Karpas-422 (cell line): ENCODE results near the gene MAP3K19. TPM values are rescaled to one million over a fixed set of nuclear protein-coding genes. Genes with fewer than 3 reads are reported as not detected.
"Not testable (repeated sequence)": the region's sequence is repeated elsewhere in the genome, so short reads cannot be mapped to it uniquely, and the experiment has no call there.

Source experiments
- DNase-seq: peaks from one replicate; pipeline ENCODE4 v3.0.0-alpha.2; 2015
- H2AFZ ChIP-seq: fragments of 200-600 bp; sonication (generic); 2 replicates; pipeline ENCODE4 v1.6.1; 2014; ENCODE audit warnings: antibody characterized with exemption, low read length, mixed read lengths
- H3K27ac ChIP-seq: fragments of 200-600 bp; sonication (generic); 2 replicates; pipeline ENCODE4 v1.5.1; 2014; ENCODE audit warnings: mild to moderate bottlenecking, low read length, moderate library complexity
- H3K27me3 ChIP-seq: fragments of 200-600 bp; sonication (generic); 2 replicates; pipeline ENCODE4 v1.6.1; 2014; ENCODE audit warnings: low read length, mixed read lengths
- H3K36me3 ChIP-seq: fragments of 200-600 bp; sonication (generic); 2 replicates; pipeline ENCODE4 v1.6.1; 2014; ENCODE audit warnings: low read length, mixed read lengths; ENCODE audit not compliant: insufficient read depth
- H3K4me1 ChIP-seq: fragments of 200-600 bp; sonication (generic); 2 replicates; pipeline ENCODE4 v1.6.1; 2014; ENCODE audit warnings: mild to moderate bottlenecking, low read length, mixed read lengths
- H3K4me2 ChIP-seq: fragments of 200-600 bp; sonication (generic); 2 replicates; pipeline ENCODE4 v1.6.1; 2014; ENCODE audit warnings: low read length, low read depth, mild to moderate bottlenecking; ENCODE audit not compliant: poor library complexity, severe bottlenecking
- H3K4me3 ChIP-seq: fragments of 200-600 bp; sonication (generic); 2 replicates; pipeline ENCODE4 v1.5.1; 2014; ENCODE audit warnings: mild to moderate bottlenecking, antibody characterized with exemption, low read length, mixed read lengths
- H3K79me2 ChIP-seq: fragments of 200-600 bp; sonication (generic); 2 replicates; pipeline ENCODE4 v1.6.1; 2014; ENCODE audit warnings: mild to moderate bottlenecking, low read length, mixed read lengths
- H3K9ac ChIP-seq: fragments of 200-600 bp; sonication (generic); 2 replicates; pipeline ENCODE4 v1.6.0; 2014; ENCODE audit warnings: low read length
- H3K9me2 ChIP-seq: fragments of 200-600 bp; sonication (generic), shearing (Covaris generic); replicated peaks from 2 replicates; pipeline ENCODE4 v1.6.0; 2014; ENCODE audit warnings: mild to moderate bottlenecking, low read length, moderate library complexity; ENCODE audit not compliant: insufficient read depth
- H3K9me3 ChIP-seq: fragments of 300-700, 200-600 bp; sonication (generic); 2 replicates; pipeline ENCODE4 v1.6.1; 2014; ENCODE audit warnings: low read length, mixed read lengths
- H4K20me1 ChIP-seq: fragments of 200-600 bp; sonication (generic); 2 replicates; pipeline ENCODE4 v1.6.1; 2014; ENCODE audit warnings: mild to moderate bottlenecking, antibody characterized with exemption, low read length, low read depth; ENCODE audit not compliant: insufficient read depth
- total RNA-seq: library from RNA; depleted of rRNA; stranded (reverse); fragments of >200 nt; shearing (Covaris generic); gene quantifications from 2 replicates; pipeline ENCODE4 v1.2.3, GENCODE V29; 2014; ENCODE audit warnings: low replicate concordance

Gene MAP3K19
- total RNA-seq, 1 experiment from 2014 or later = not detected

GRCh38 chr2:134973241-134974138, 73.8 kb downstream of the MAP3K19 start:
- H4K20me1 ChIP-seq = no peaks in the 10 kb centered on the region
- no peaks in the 10 kb centered on the region for H3K36me3 ChIP-seq
- H3K9ac ChIP-seq = no peak overlapping the region
- H3K4me1 ChIP-seq = peaks cover 13% of the 10 kb centered on the region
- H2AFZ ChIP-seq = no peak overlapping the region
- H3K79me2 ChIP-seq = no peaks in the 10 kb centered on the region
- no peak overlapping the region for H3K4me2 ChIP-seq
- H3K9me3 ChIP-seq = no peaks in the 10 kb centered on the region
- H3K27ac ChIP-seq = no peak overlapping the region
- no peaks in the 10 kb centered on the region for H3K27me3 ChIP-seq
- no peaks in the 10 kb centered on the region for H3K9me2 ChIP-seq
- H3K4me3 ChIP-seq = no peak overlapping the region
- DNase-seq = no peak

DNA sequence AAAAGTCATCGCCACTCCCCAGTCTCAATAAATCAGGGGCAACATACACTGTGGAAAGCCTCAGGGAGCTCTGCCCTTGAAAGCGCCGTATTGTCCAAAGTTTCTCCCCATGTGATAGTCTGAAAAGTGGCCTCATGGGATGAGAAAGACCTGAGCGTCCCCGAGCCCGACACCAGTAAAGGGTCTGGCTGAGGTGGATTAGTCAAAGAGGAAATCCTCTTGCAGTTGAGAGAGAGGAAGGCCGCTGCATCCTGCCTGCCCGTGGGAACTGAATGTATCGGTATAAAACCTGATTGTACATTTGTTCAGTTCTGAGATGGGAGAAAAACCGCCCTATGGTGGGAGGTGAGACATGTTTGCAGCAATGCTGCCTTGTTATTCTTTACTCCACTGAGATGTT, 80.1 kb downstream of the MAP3K19 start:
- H3K27ac ChIP-seq, H3K4me1 ChIP-seq, H3K9ac ChIP-seq, H3K9me3 ChIP-seq, DNase-seq, H3K9me2 ChIP-seq, H4K20me1 ChIP-seq, H3K36me3 ChIP-seq, H3K79me2 ChIP-seq, H2AFZ ChIP-seq, H3K4me3 ChIP-seq, H3K27me3 ChIP-seq, H3K4me2 ChIP-seq: not testable (repeated sequence)

DNA sequence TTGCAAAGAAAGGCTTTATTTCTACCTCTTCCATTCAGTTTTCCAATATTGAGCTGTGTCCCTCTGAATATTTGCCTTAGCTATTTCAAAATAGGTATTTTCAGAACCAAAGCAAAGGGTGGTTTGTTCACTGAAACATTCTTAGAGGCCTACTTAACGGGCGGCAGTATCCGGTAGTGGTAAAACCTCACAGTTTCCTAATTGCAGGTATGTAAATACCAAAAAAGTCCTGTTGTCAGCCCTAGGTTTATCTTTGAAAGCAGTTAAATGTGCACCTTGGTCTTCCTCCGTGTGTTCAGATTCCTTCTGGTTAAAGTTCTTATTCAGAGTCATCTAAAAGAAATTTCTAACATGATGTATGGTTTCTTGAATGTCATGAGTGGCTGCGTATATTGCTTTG, 89.8 kb downstream of the MAP3K19 start:
- H3K4me2 ChIP-seq = no peak overlapping the region
- H2AFZ ChIP-seq = no peak overlapping the region
- H3K27ac ChIP-seq = no peak overlapping the region
- H4K20me1 ChIP-seq = peaks cover 13% of the 10 kb centered on the region
- no peaks in the 10 kb centered on the region for H3K27me3 ChIP-seq
- peaks cover 14% of the 10 kb centered on the region for H3K4me1 ChIP-seq
- no peaks in the 10 kb centered on the region for H3K9me2 ChIP-seq
- peaks cover 11% of the 10 kb centered on the region for H3K79me2 ChIP-seq
- no peak overlapping the region for H3K9ac ChIP-seq
- H3K36me3 ChIP-seq = peaks cover 61% of the 10 kb centered on the region; the same call in 1 of the 2 replicates
- no peaks in the 10 kb centered on the region for H3K9me3 ChIP-seq
- no peak for DNase-seq
- no peak overlapping the region for H3K4me3 ChIP-seq

- Histone ChIP-seq H3K36me3 (peaks cover 77% of the 10 kb centered on the region; the same call in 1 of the 2 replicates), H4K20me1 (peaks cover 14% of the 10 kb centered on the region), H3K4me2 (no peak overlapping the region), H3K9ac (no peak overlapping the region), H3K27ac (no peak overlapping the region), H3K4me1 (peaks cover 14% of the 10 kb centered on the region), H3K9me3 (no peaks in the 10 kb centered on the region), H3K27me3 (no peaks in the 10 kb centered on the region), H3K9me2 (no peaks in the 10 kb centered on the region), H3K79me2 (peaks cover 26% of the 10 kb centered on the region), H3K4me3 (no peak overlapping the region), H2AFZ (no peak overlapping the region)
- no peak for DNase-seq
These were observed 91.5 kb downstream of the MAP3K19 start for GRCh38 chr2:134955744-134956143.

DNA sequence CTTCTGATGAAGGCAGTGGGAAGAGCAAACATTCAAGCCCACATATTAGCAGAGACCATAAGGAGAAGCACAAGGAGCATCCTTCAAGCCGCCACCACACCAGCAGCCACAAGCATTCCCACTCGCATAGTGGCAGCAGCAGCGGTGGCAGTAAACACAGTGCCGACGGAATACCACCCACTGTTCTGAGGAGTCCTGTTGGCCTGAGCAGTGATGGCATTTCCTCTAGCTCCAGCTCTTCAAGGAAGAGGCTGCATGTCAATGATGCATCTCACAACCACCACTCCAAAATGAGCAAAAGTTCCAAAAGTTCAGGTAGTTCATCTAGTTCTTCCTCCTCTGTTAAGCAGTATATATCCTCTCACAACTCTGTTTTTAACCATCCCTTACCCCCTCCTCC, 93.2 kb downstream of the MAP3K19 start:
- Histone ChIP-seq H3K36me3 (peaks cover 90% of the 10 kb centered on the region; the same call in 1 of the 2 replicates), H3K9ac (no peak overlapping the region), H4K20me1 (peaks cover 19% of the 10 kb centered on the region), H2AFZ (no peak overlapping the region), H3K9me2 (no peaks in the 10 kb centered on the region), H3K9me3 (no peaks in the 10 kb centered on the region), H3K27ac (no peak overlapping the region), H3K79me2 (peaks cover 41% of the 10 kb centered on the region), H3K27me3 (no peaks in the 10 kb centered on the region), H3K4me2 (no peak overlapping the region), H3K4me3 (no peak overlapping the region), H3K4me1 (peaks cover 14% of the 10 kb centered on the region)
- DNase-seq = no peak

DNA sequence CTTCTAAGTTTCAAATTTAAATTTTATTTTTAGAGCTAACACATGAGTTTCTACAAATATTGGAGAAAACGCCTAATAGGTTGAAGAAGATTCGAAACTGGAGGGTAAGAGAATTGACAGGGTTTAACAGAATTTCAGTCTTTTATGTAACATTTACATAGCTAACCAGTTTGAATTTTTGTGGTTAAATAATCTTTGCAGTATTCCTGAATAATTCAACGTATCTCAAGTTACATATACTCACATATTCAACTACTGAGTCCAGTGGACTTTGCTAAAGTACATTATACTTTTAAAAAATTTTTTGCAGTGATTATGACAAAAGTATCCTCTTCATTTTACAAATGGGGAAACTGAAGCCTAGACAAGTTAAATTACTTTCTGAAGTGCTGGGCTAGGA, 94.6 kb downstream of the MAP3K19 start:
- peaks cover 54% of the 10 kb centered on the region for H3K79me2 ChIP-seq
- H3K36me3 ChIP-seq = peaks cover 87% of the 10 kb centered on the region
- H3K9me3 ChIP-seq = no peaks in the 10 kb centered on the region
- no peak overlapping the region for H3K4me2 ChIP-seq
- H3K27ac ChIP-seq = no peak overlapping the region
- H3K4me3 ChIP-seq = no peak overlapping the region
- no peak overlapping the region for H2AFZ ChIP-seq
- peaks cover 14% of the 10 kb centered on the region for H3K4me1 ChIP-seq
- H3K9me2 ChIP-seq = no peaks in the 10 kb centered on the region
- H3K27me3 ChIP-seq = no peaks in the 10 kb centered on the region
- no peak for DNase-seq
- no peak overlapping the region for H3K9ac ChIP-seq
- peaks cover 19% of the 10 kb centered on the region for H4K20me1 ChIP-seq

DNA sequence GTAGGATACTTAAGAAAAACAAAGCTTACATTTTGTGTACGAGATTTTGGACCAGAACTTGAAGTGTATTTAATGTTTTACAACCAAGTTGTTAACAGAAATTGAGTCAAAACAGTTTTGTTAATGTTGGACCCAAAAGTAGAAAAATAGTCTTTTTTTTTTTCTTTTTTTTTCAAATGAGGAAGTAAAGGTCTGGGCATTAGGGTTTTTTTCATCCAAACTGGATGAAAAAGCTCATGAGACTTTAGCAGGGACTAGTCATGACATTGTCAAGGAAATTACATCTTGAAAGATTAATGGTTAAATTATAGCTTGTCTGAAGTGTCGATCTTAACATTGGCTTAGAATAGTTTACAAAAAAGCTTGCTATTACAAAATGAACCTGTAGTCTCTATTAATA, 96.4 kb downstream of the MAP3K19 start:
- H4K20me1 ChIP-seq = peaks cover 7% of the 10 kb centered on the region; the same call in 1 of the 2 replicates
- H3K27ac ChIP-seq = no peak overlapping the region
- H3K79me2 ChIP-seq = peaks cover 59% of the 10 kb centered on the region
- H3K9ac ChIP-seq = no peak overlapping the region
- peaks cover 2% of the 10 kb centered on the region; the same call in 1 of the 2 replicates for H3K4me1 ChIP-seq
- no peak overlapping the region for H3K4me3 ChIP-seq
- peaks cover 79% of the 10 kb centered on the region for H3K36me3 ChIP-seq
- no peaks in the 10 kb centered on the region for H3K27me3 ChIP-seq
- DNase-seq = no peak
- H3K9me2 ChIP-seq = no peaks in the 10 kb centered on the region
- H3K9me3 ChIP-seq = no peaks in the 10 kb centered on the region
- H2AFZ ChIP-seq = no peak overlapping the region
- no peak overlapping the region for H3K4me2 ChIP-seq

GRCh38 chr2:134949981-134950708, 97.1 kb downstream of the MAP3K19 start:
- Histone ChIP-seq H3K9me3 (no peaks in the 10 kb centered on the region), H3K4me1 (no peaks in the 10 kb centered on the region), H3K27ac (no peak overlapping the region), H3K4me3 (no peak overlapping the region), H3K27me3 (no peaks in the 10 kb centered on the region), H4K20me1 (0 out of 2 replicates have a peak, but pooled peaks cover 6% of the 10 kb centered on the region), H3K9me2 (no peaks in the 10 kb centered on the region), H3K36me3 (peaks cover 79% of the 10 kb centered on the region), H3K79me2 (peaks cover 64% of the 10 kb centered on the region), H3K4me2 (no peak overlapping the region), H2AFZ (no peak overlapping the region), H3K9ac (no peak overlapping the region)
- no peak for DNase-seq
